RPMI8226 (cell line): ENCODE measurements around the gene LEFTY2.
"Not testable (repeated sequence)": the region's sequence is repeated elsewhere in the genome, so short reads cannot be mapped to it uniquely, and the experiment has no call there.

Experiments
- DNase-seq: peaks from one replicate; pipeline ENCODE4 v3.0.0-alpha.2; 2015

LEFTY2 gene

DNA sequence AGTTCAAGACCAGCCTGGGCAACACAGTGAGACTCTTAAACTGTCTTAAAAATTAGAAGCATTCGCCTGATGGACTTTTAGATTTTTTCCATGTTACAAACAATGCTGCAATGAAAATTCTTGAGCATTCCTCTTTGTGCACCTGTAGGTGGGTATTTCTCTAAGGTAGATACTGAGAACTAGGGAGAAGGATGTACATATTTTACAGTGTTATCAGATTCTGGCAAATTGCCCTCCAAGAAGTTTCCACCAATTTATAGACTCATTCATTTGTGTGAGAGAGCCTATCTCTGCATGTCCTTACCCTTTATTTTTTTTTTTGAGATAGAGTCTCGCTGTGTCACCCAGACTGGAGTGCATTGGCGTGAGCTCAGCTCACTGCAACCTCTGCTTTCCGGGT lies 12.3 kb upstream of the LEFTY2 start:
- no peak for DNase-seq

GRCh38 chr1:225950905-225951497 lies 10.0 kb upstream of the LEFTY2 start:
- no peak for DNase-seq

DNA sequence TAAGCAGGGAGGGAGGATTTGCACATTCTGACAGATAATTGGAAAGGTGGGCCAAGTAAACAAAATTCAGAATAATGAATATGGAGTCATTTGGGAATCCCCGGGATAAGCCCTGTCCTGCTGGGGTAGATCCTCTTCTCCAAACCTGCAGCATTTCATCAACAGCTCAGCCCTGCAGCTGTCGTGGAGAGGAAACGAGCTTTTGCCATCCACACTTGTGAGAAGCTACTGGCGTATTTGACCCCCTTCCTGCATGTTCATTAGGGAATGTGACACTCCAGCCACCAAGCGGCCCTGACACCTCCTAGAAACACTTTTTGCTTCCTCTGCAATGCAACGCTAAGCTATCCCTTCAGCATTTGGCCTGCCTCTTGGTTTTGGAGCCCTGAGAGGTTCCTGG lies 8.0 kb upstream of the LEFTY2 start:
- no peak for DNase-seq

GRCh38 chr1:225946803-225947202 lies 5.8 kb upstream of the LEFTY2 start:
- no peak for DNase-seq

- DNase-seq = no peak
These were observed 5.1 kb upstream of the LEFTY2 start for GRCh38 chr1:225946082-225946620.

DNA sequence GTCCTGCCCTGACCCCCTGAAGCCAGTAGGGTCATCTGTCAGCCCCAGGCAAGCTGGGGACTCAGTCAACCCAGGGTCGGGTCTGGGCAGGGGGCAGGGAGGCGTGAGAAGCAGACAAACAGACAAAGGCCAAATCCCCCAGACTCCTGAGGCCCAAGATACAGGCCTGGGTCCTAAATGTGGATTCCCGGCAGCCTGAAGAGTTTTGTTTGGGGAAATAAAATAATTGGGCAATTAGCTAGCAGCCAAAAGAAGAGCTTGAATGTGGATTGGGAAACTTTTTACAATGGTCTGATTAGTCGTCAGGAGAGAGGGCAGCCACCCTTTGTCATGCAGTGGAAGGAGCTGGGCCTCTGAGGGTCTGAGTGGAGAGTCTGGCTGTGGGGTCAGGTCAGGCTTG lies 4.5 kb upstream of the LEFTY2 start:
- DNase-seq = no peak

- DNase-seq = peak; percentile 84
These were observed 3.9 kb upstream of the LEFTY2 start for GRCh38 chr1:225944951-225945350.

DNA sequence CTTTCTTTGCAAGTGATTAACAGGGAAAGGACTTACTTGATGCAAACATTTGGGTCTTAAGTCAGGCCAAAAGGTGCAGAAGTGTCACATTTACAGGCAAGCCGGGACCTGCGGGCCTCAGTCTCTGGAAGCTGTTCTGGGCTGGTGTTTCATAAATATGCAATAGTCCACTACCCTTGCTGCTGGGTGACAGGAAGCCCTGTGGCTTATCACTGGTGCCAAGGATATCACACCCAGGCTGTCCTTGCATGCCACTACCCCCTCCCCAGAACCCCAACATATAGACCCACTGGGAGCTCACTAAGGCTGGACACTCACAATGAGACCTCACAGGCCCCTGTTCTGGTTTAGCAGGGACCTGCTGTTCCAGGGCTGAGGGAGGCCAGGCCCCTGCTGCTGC lies 3.4 kb upstream of the LEFTY2 start:
- DNase-seq = no peak

- no peak for DNase-seq
These were observed 2.6 kb upstream of the LEFTY2 start for GRCh38 chr1:225943582-225943981.

- DNase-seq = peak; percentile 94
These were observed 1.6 kb upstream of the LEFTY2 start for GRCh38 chr1:225942574-225942973.

DNA sequence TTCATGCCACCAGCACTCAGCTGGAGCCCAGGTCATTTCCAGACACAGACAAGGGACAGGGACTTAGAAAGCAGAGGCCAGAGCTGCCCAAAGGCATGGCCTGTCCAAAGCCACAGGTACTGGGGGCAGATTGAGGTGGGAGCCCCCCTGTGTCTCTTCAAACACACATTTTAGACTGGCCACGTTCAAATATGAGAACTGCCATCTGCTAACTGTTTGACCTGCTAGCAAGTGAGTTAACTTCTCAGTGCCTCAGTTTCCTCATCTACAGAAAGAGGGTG lies 862 bp upstream of the LEFTY2 start:
- DNase-seq = no peak

DNA sequence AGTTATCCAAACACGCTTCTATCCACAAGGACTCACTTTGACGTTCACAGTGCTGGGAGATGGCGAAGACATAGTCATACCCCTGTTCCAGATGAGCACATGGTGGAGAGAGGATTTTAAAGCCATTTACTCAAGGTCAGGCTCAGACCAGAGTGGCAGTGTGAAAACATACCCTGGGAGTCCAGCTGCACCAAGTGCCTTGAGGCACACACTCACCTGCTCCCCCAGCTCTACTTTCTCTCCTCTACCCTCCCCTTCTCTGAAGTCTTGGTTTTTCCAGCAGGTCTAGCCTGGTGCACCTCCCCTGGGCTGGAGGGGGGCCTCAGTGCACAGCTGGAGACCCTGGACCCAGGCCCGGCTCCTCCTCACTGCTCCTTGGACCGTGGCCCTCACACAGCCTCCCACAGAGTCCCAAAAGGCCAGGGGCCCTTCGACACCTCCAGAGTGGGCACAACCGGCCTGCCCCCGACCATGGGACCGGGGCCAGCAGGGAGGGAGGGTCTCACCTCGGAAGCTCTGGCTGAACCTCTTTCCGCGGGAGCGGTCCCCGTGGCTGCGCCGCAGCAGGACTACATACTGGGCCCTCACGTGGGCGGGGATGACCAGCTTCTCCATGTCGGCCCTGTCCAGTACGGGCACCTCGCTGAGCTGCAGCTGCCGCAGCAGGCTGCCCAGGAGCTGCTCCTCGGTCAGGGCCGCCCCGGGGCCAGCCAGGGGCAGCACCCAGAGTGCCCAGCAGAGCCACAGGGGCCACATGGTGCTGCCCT lies 452 bp downstream of the LEFTY2 start:
- peak; percentile 48 for DNase-seq

DNA sequence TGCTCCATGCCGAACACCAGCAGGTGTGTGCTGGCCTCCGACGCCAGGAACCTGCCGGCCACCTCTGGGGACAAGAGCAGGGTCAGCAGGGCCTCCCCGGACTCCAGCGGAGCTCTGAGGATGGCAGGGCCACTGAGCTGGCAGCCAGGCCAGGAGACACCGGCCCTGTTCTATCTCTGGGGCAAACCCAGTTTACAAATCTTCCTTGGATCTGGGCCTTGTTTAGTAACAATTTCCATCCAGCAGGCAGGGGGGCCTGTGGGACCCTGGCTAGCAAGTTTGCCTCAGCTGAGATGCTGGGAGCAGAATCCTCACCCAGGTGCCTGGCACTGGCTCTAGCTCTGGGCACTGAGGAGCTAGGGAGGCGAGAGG lies 1.1 kb downstream of the LEFTY2 start:
- DNase-seq = not testable (repeated sequence)

GRCh38 chr1:225939097-225939938 lies 1.7 kb downstream of the LEFTY2 start:
- not testable (repeated sequence) for DNase-seq

DNA sequence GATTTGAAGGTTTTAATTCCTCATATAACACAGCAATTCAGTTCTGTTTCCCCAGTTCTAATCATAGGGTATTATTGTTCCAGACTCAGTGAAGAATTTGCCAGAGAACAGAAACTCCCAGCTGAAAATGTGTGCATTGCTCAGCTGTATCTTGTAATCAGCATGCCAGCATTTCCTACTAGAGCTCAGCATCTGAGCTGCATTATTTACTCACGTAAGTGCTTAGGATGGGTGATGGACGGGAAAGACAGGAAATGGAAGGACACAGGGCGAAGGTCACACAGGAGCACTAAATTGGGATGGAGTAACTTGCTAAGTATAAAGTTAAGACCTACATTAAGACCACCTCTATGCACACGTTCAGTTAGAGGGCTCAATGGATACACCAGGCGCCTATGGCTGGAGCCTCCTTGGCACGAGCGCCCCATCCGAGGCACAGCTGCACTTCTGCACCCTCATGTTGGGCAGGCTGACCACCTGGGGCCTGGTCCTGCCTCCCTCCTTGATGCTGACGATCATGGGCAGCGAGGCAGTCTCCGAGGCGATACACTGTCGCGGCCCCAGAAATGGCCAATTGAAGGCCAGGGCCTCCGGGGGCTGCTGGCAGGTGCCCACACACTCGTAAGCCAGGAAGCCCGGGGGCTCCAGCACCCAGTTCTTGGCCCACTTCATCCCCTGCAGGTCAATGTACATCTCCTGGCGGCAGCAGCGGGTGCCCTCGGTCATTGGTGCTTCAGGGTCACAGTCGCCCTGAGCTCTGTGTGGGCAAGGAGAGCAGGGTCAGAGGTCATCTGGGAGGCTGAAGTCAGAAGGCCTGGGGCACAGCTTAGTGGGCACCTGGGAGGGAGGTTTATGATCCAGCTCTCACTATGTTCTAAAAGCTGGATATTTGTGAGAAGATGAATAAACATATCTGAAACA lies 3.7 kb downstream of the LEFTY2 start:
- DNase-seq = no peak

- DNase-seq = no peak
These were observed 4.5 kb downstream of the LEFTY2 start for GRCh38 chr1:225936523-225936922.

GRCh38 chr1:225936086-225936485 lies 4.9 kb downstream of the LEFTY2 start:
- not testable (repeated sequence) for DNase-seq

GRCh38 chr1:225934711-225935110 lies 6.3 kb downstream of the LEFTY2 start:
- DNase-seq = no peak

- DNase-seq = no peak
These were observed 7.9 kb downstream of the LEFTY2 start for GRCh38 chr1:225933072-225933471.

- DNase-seq = no peak
These were observed 9.5 kb downstream of the LEFTY2 start for GRCh38 chr1:225931270-225932136.

DNA sequence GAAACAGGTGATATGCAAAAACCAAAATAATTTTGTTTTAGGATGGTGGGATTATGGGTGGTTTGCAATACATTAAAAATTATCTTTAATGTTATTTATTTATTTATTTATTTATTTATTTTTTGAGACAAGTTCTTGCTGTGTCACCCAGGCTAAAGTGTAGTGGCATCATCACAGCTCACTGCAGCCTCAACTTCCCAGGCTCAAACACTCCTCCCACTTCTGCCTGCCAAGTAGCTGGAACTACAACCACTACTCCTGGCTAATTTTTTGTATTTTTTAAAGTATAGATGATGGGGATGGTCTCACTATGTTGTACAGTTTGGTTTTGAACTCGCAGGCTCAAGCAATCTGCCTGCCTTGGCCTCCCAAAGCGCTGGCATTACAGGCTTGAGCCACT lies 10.5 kb downstream of the LEFTY2 start:
- no peak for DNase-seq

- DNase-seq = not testable (repeated sequence)
These were observed 11.6 kb downstream of the LEFTY2 start for GRCh38 chr1:225929462-225929861.
